GM23338 (cell line): ENCODE measurements around the gene HNRNPA2B1. TPM values are rescaled to one million over a fixed set of nuclear protein-coding genes. Genes with fewer than 3 reads are reported as not detected.

Source experiments
- ATAC-seq: fragments of 200-7000 bp; cut with Tn5 transposase; 3 replicates; pipeline ENCODE4 v1.9.1; 2020
- DNase-seq: peaks from one replicate; pipeline ENCODE4 v3.0.0-alpha.2; 2015; ENCODE audit warnings: low spot score
- H2AFZ ChIP-seq: fragments of 200-600 bp; sonication (generic); 2 replicates; pipeline ENCODE4 v1.8.0; 2016; ENCODE audit warnings: antibody characterized with exemption, mild to moderate bottlenecking, moderate library complexity
- H3F3A ChIP-seq: fragments of 200-600 bp; sonication (generic); replicated peaks from 2 replicates; pipeline ENCODE4 v1.8.0; 2017; ENCODE audit warnings: antibody characterized with exemption, mixed run types, low read depth
- H3K27ac ChIP-seq: fragments of 200-600 bp; sonication (generic); 2 replicates; pipeline ENCODE4 v1.6.1; 2016; ENCODE audit warnings: low read depth
- H3K27me3 ChIP-seq: fragments of 200-600 bp; sonication (generic); 2 replicates; pipeline ENCODE4 v1.8.0; 2016; ENCODE audit warnings: mild to moderate bottlenecking, mixed run types, moderate library complexity; ENCODE audit not compliant: insufficient read depth
- H3K36me3 ChIP-seq: fragments of 200-600 bp; sonication (generic); 2 replicates; pipeline ENCODE4 v1.8.0; 2016; ENCODE audit warnings: mild to moderate bottlenecking; ENCODE audit not compliant: insufficient read depth
- H3K4me1 ChIP-seq: fragments of 200-600 bp; sonication (generic); 2 replicates; pipeline ENCODE4 v1.8.0; 2016; ENCODE audit warnings: mild to moderate bottlenecking, moderate library complexity; ENCODE audit not compliant: insufficient read depth
- H3K4me2 ChIP-seq: fragments of 200-600 bp; sonication (generic); 2 replicates; pipeline ENCODE4 v1.7.1; 2017; ENCODE audit warnings: mixed run types
- H3K4me3 ChIP-seq: fragments of 200-600 bp; sonication (generic); 2 replicates; pipeline ENCODE4 v1.6.1; 2016; ENCODE audit warnings: mixed run types
- H3K79me2 ChIP-seq: fragments of 200-600 bp; sonication (generic); replicated peaks from 2 replicates; pipeline ENCODE4 v1.8.0; 2017; ENCODE audit warnings: mild to moderate bottlenecking; ENCODE audit not compliant: insufficient read depth
- H3K9me2 ChIP-seq: fragments of 200-600 bp; sonication (generic); 2 replicates; pipeline ENCODE4 v1.8.0; 2017; ENCODE audit not compliant: insufficient read depth
- H4K20me1 ChIP-seq: fragments of 200-600 bp; sonication (generic); replicated peaks from 2 replicates; pipeline ENCODE4 v1.8.0; 2017; ENCODE audit warnings: mild to moderate bottlenecking; ENCODE audit not compliant: insufficient read depth
- H3K27ac Mint-ChIP-seq: 2 replicates; pipeline ENCODE4 v1.8.0; 2020; ENCODE audit warnings: inconsistent platforms, mild to moderate bottlenecking, moderate library complexity, mixed read lengths
- H3K27me3 Mint-ChIP-seq: 3 replicates; pipeline ENCODE4 v1.8.0; 2022; ENCODE audit warnings: low read depth, mild to moderate bottlenecking, moderate library complexity, mixed read lengths, inconsistent platforms; ENCODE audit not compliant: insufficient read depth, poor library complexity
- H3K36me3 Mint-ChIP-seq: 3 replicates; pipeline ENCODE4 v1.8.0; 2021; ENCODE audit warnings: low read depth, mild to moderate bottlenecking, inconsistent platforms, moderate library complexity, mixed read lengths
- H3K4me1 Mint-ChIP-seq: 3 replicates; pipeline ENCODE4 v1.8.0; 2020; ENCODE audit warnings: mild to moderate bottlenecking, inconsistent platforms, mixed read lengths
- H3K4me3 Mint-ChIP-seq: 3 replicates; pipeline ENCODE4 v1.8.0; 2021; ENCODE audit warnings: moderate library complexity, mild to moderate bottlenecking, inconsistent platforms, mixed read lengths
- H3K9me3 Mint-ChIP-seq: 3 replicates; pipeline ENCODE4 v1.8.0; 2020; ENCODE audit warnings: moderate library complexity, mild to moderate bottlenecking, inconsistent platforms, mixed read lengths
- CREB1 ChIP-seq: fragments of 250-450 bp; sonication (Bioruptor Pico); IDR thresholded peaks from 2 replicates; pipeline ENCODE4 v1.5.0; 2020; ENCODE audit warnings: low read depth, mild to moderate bottlenecking, moderate library complexity
- EZH2 ChIP-seq: fragments of 200-600 bp; sonication (generic); IDR thresholded peaks from one replicate; pipeline ENCODE4 v1.8.0; 2017; ENCODE audit warnings: antibody characterized with exemption, mild to moderate bottlenecking, low read depth; ENCODE audit not compliant: unreplicated experiment
- EZH2phosphoT487 ChIP-seq: fragments of 200-600 bp; sonication (generic); IDR thresholded peaks from one replicate; pipeline ENCODE4 v1.8.1; 2018; ENCODE audit warnings: antibody characterized with exemption; ENCODE audit not compliant: unreplicated experiment
- JUNB ChIP-seq: IDR thresholded peaks from one replicate; pipeline ENCODE4 v1.6.1; 2016; ENCODE audit warnings: antibody characterized with exemption; ENCODE audit not compliant: unreplicated experiment
- NANOG ChIP-seq: IDR thresholded peaks from 2 replicates; pipeline ENCODE4 v1.6.1; 2016; ENCODE audit warnings: antibody characterized with exemption, borderline replicate concordance
- POLR2AphosphoS5 ChIP-seq: IDR thresholded peaks from 2 replicates; pipeline ENCODE4 v1.6.1; 2016; ENCODE audit warnings: antibody characterized with exemption, low read depth
- STAT1 ChIP-seq: IDR thresholded peaks from one replicate; pipeline ENCODE4 v1.6.1; 2016; ENCODE audit warnings: antibody characterized with exemption; ENCODE audit not compliant: unreplicated experiment
- ZNF114 ChIP-seq: fragments of 250-450 bp; sonication (Bioruptor Pico); IDR thresholded peaks from 2 replicates; pipeline ENCODE4 v1.5.0; 2020; ENCODE audit warnings: mild to moderate bottlenecking, moderate library complexity
- ZNF331 ChIP-seq: fragments of 250-450 bp; sonication (Bioruptor Pico); IDR thresholded peaks from 2 replicates; pipeline ENCODE4 v1.5.0; 2020; ENCODE audit warnings: low read depth, mild to moderate bottlenecking, moderate library complexity
- polyA plus RNA-seq: library from polyadenylated mRNA; unstranded; fragments of >200 nt; fragmentation: Nextera tagmentation; extraction: Ambion mirVana; gene quantifications from 2 replicates; pipeline ENCODE4 v1.2.1, GENCODE V29; 2016
- total RNA-seq: library from RNA; depleted of rRNA; stranded (reverse); fragments of >200 nt; shearing (Covaris generic); gene quantifications from 2 replicates; pipeline ENCODE4 v1.2.3, GENCODE V29; 2014
- TF ChIP-seq, protein P1 (sequence below): IDR thresholded peaks from 2 replicates; pipeline ENCODE4 v1.6.1; 2016; ENCODE audit warnings: antibody characterized with exemption
- TF ChIP-seq, protein P2 (sequence below), 2 experiments: fragments of 200-600 bp in 1 of 2; sonication (generic) in 1 of 2; conservative IDR thresholded peaks; 2 replicates each; pipeline versions ENCODE4 v1.5.1 to v1.6.1; 2016 to 2017; ENCODE audit warnings: antibody characterized with exemption in 2 of 2, low read depth in 2 of 2, mild to moderate bottlenecking in 2 of 2, moderate library complexity in 1 of 2
- TF ChIP-seq, protein P3 (sequence below): IDR thresholded peaks from one replicate; pipeline ENCODE4 v1.6.1; 2018; ENCODE audit warnings: antibody characterized with exemption; ENCODE audit not compliant: unreplicated experiment
- TF ChIP-seq, protein P4 (sequence below): fragments of 250-450 bp; sonication (Bioruptor Pico); IDR thresholded peaks from 2 replicates; pipeline ENCODE4 v1.5.0; 2020; ENCODE audit warnings: mild to moderate bottlenecking, moderate library complexity

Gene HNRNPA2B1
- total and polyA plus RNA-seq, 2 experiments from 2014 or later: 602 to 1,577 TPM

DNA sequence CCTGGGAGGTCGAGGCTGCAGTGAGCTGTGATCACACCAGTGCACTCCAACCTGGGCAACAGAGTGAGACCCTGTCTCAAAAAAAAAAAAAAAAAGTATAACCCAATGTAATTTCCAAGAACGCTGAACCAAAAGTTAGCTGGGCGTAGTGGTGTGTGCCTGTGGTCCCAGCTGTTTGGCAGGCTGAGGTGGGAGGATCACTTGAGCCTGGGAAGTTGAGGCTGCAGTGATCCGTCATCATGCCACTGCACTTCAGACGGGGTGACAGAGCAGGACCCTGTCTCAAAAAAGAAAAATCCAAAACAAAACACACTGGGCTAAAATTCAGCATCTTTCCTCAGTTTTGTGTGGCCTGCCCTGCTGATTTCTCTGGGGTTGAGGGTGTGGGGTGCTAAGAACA is 21.1 kb downstream of the HNRNPA2B1 start:
- no peaks in the 10 kb centered on the region for H3K27me3 ChIP-seq
- Mint-ChIP-seq H3K4me3 (no peak overlapping the region), H3K27ac (peak overlapping the region; percentile 28; the same call in 1 of the 2 replicates), H3K4me1 (peaks cover 32% of the 10 kb centered on the region), H3K36me3 (peaks cover 84% of the 10 kb centered on the region), H3K9me3 (peaks cover 27% of the 10 kb centered on the region), H3K27me3 (peaks cover 20% of the 10 kb centered on the region)
- peaks cover 12% of the 10 kb centered on the region for H4K20me1 ChIP-seq
- DNase-seq (no peak), ATAC-seq (no peak)
- H3K4me1 ChIP-seq: peaks cover 4% of the 10 kb centered on the region; the same call in 1 of the 2 replicates
- H3K4me2 ChIP-seq: no peak overlapping the region
- H3K4me3 ChIP-seq: no peak overlapping the region
- peak overlapping the region; percentile 34; the same call in 1 of the 2 replicates for H3K27ac ChIP-seq
- peaks cover 32% of the 10 kb centered on the region for H3K79me2 ChIP-seq
- no peaks in the 10 kb centered on the region for H3K9me2 ChIP-seq
- H3K36me3 ChIP-seq: peaks cover 13% of the 10 kb centered on the region
- H3F3A ChIP-seq: peaks cover 22% of the 10 kb centered on the region
- H2AFZ ChIP-seq: no peak overlapping the region
- no peak for TF ChIP-seq EZH2phosphoT487
- no peak for TF ChIP-seq NANOG
- TF ChIP-seq CREB1 (CRISPR knock-in tag): no peak
- no peak for TF ChIP-seq EZH2
- TF ChIP-seq, protein P1, sequence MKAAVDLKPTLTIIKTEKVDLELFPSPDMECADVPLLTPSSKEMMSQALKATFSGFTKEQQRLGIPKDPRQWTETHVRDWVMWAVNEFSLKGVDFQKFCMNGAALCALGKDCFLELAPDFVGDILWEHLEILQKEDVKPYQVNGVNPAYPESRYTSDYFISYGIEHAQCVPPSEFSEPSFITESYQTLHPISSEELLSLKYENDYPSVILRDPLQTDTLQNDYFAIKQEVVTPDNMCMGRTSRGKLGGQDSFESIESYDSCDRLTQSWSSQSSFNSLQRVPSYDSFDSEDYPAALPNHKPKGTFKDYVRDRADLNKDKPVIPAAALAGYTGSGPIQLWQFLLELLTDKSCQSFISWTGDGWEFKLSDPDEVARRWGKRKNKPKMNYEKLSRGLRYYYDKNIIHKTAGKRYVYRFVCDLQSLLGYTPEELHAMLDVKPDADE: no peak
- TF ChIP-seq, protein P2, sequence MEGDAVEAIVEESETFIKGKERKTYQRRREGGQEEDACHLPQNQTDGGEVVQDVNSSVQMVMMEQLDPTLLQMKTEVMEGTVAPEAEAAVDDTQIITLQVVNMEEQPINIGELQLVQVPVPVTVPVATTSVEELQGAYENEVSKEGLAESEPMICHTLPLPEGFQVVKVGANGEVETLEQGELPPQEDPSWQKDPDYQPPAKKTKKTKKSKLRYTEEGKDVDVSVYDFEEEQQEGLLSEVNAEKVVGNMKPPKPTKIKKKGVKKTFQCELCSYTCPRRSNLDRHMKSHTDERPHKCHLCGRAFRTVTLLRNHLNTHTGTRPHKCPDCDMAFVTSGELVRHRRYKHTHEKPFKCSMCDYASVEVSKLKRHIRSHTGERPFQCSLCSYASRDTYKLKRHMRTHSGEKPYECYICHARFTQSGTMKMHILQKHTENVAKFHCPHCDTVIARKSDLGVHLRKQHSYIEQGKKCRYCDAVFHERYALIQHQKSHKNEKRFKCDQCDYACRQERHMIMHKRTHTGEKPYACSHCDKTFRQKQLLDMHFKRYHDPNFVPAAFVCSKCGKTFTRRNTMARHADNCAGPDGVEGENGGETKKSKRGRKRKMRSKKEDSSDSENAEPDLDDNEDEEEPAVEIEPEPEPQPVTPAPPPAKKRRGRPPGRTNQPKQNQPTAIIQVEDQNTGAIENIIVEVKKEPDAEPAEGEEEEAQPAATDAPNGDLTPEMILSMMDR (conservative IDR thresholded peaks at IDR 0.05; ENCODE audit: low read depth in 2 of 2): no peak
- TF ChIP-seq JUNB: no peak
- TF ChIP-seq POLR2AphosphoS5: no peak
- TF ChIP-seq ZNF114 (CRISPR knock-in tag): no peak
- no peak for TF ChIP-seq STAT1
- TF ChIP-seq, protein P3, sequence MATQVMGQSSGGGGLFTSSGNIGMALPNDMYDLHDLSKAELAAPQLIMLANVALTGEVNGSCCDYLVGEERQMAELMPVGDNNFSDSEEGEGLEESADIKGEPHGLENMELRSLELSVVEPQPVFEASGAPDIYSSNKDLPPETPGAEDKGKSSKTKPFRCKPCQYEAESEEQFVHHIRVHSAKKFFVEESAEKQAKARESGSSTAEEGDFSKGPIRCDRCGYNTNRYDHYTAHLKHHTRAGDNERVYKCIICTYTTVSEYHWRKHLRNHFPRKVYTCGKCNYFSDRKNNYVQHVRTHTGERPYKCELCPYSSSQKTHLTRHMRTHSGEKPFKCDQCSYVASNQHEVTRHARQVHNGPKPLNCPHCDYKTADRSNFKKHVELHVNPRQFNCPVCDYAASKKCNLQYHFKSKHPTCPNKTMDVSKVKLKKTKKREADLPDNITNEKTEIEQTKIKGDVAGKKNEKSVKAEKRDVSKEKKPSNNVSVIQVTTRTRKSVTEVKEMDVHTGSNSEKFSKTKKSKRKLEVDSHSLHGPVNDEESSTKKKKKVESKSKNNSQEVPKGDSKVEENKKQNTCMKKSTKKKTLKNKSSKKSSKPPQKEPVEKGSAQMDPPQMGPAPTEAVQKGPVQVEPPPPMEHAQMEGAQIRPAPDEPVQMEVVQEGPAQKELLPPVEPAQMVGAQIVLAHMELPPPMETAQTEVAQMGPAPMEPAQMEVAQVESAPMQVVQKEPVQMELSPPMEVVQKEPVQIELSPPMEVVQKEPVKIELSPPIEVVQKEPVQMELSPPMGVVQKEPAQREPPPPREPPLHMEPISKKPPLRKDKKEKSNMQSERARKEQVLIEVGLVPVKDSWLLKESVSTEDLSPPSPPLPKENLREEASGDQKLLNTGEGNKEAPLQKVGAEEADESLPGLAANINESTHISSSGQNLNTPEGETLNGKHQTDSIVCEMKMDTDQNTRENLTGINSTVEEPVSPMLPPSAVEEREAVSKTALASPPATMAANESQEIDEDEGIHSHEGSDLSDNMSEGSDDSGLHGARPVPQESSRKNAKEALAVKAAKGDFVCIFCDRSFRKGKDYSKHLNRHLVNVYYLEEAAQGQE: no peak
- TF ChIP-seq ZNF331 (CRISPR knock-in tag): no peak
- TF ChIP-seq, protein P4, sequence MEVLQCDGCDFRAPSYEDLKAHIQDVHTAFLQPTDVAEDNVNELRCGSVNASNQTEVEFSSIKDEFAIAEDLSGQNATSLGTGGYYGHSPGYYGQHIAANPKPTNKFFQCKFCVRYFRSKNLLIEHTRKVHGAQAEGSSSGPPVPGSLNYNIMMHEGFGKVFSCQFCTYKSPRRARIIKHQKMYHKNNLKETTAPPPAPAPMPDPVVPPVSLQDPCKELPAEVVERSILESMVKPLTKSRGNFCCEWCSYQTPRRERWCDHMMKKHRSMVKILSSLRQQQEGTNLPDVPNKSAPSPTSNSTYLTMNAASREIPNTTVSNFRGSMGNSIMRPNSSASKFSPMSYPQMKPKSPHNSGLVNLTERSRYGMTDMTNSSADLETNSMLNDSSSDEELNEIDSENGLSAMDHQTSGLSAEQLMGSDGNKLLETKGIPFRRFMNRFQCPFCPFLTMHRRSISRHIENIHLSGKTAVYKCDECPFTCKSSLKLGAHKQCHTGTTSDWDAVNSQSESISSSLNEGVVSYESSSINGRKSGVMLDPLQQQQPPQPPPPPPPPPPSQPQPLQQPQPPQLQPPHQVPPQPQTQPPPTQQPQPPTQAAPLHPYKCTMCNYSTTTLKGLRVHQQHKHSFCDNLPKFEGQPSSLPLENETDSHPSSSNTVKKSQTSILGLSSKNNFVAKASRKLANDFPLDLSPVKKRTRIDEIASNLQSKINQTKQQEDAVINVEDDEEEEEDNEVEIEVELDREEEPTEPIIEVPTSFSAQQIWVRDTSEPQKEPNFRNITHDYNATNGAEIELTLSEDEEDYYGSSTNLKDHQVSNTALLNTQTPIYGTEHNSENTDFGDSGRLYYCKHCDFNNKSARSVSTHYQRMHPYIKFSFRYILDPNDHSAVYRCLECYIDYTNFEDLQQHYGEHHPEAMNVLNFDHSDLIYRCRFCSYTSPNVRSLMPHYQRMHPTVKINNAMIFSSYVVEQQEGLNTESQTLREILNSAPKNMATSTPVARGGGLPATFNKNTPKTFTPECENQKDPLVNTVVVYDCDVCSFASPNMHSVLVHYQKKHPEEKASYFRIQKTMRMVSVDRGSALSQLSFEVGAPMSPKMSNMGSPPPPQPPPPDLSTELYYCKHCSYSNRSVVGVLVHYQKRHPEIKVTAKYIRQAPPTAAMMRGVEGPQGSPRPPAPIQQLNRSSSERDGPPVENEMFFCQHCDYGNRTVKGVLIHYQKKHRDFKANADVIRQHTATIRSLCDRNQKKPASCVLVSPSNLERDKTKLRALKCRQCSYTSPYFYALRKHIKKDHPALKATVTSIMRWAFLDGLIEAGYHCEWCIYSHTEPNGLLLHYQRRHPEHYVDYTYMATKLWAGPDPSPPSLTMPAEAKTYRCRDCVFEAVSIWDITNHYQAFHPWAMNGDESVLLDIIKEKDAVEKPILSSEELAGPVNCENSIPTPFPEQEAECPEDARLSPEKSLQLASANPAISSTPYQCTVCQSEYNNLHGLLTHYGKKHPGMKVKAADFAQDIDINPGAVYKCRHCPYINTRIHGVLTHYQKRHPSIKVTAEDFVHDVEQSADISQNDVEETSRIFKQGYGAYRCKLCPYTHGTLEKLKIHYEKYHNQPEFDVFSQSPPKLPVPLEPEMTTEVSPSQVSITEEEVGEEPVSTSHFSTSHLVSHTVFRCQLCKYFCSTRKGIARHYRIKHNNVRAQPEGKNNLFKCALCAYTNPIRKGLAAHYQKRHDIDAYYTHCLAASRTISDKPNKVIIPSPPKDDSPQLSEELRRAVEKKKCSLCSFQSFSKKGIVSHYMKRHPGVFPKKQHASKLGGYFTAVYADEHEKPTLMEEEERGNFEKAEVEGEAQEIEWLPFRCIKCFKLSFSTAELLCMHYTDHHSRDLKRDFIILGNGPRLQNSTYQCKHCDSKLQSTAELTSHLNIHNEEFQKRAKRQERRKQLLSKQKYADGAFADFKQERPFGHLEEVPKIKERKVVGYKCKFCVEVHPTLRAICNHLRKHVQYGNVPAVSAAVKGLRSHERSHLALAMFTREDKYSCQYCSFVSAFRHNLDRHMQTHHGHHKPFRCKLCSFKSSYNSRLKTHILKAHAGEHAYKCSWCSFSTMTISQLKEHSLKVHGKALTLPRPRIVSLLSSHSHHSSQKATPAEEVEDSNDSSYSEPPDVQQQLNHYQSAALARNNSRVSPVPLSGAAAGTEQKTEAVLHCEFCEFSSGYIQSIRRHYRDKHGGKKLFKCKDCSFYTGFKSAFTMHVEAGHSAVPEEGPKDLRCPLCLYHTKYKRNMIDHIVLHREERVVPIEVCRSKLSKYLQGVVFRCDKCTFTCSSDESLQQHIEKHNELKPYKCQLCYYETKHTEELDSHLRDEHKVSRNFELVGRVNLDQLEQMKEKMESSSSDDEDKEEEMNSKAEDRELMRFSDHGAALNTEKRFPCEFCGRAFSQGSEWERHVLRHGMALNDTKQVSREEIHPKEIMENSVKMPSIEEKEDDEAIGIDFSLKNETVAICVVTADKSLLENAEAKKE (CRISPR knock-in tag): no peak
